HG02623 (cell line): Measurements from ENCODE around the gene TDP1.

Source experiments
- ATAC-seq: cut with Tn5 transposase; IDR thresholded peaks from one replicate; pipeline ENCODE4 v1.9.1; 2021; ENCODE audit warnings: moderate library complexity; ENCODE audit not compliant: unreplicated experiment

Gene TDP1

DNA sequence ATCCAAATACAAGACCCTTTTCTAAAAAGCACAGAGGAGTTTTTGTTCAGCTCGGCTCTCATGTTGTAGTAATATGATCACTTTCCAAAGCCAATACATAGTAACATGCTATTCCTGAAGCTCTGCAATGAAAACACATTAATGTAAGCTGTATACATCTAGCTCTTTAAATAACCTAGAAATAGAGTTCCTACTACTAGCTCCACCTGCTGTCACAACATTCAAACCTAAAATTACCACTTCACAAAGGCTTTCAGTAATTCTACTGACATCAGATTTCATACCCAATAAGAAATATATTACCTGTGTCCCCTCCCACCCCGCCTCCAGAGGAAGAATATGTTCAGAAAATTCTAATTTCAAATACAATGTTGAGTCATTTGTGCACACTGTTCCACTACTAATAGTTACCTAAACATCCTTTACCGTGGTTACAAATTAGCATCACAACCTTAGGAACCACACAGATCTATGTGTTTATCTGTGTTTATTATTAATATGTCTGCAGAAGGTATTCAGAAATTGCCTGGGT lies 19.0 kb upstream of the TDP1 start:
- no peak for ATAC-seq

DNA sequence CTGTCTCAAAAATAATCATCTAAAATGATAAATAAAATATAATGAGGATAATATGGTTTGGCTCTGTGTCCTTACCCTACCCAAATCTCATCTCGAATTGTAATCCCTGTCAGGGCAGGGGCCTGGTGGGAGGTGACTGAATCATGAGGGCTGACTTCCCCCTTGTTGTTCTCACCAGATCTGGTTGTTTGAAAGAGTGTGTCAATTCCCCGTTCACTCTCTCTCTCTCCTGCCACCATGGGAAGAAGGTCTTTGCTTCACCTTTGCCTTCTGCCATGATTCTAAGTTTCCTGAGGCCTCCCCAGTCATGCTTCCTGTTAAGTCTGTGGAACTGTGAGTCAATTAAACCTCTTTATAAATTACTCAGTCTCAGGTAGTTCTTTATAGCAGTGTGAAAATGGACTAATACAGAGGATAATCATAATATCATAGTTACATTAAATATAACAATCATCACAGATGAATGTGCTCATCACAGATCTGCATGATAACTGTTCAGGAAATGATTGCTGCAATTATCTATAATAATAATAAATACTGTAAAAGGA lies 13.8 kb upstream of the TDP1 start:
- no peak for ATAC-seq

DNA sequence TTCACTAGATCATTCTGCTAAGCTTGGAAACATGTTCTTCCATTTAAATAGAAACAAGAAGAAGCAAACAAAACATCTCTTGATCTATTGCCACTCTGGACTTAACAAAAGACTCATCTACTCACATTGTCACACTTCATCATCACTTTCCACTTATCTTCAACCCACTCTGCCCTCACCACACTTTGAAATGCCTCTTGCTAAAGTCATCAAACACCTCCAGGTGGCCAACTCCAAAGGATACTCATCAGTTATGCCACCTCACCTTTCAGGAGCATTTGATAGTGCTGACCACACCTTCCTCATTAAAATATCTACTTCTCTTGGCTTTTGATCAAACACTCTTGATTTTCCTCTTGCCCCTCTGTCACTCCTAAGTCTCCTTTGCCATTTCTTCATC lies 8.4 kb upstream of the TDP1 start:
- ATAC-seq = no peak

DNA sequence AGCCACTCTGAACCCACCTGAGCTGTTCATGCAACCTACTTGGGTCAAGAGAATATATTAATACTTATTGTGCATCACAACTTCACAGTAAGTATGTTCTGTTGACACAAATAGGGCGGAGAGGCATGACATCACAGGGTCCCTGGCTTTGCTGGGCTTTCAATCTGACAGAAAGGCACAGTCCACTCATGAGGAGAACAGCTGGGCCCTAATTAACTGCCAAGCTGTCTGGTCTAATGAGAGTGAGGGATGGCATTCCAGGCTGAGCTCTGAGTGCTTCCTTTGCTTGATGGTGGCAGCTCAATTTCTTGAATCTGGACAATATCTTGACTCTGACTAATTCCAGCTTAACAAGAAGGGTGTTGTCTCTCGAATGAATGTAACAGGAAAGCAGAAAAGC lies 3.2 kb upstream of the TDP1 start:
- no peak for ATAC-seq

DNA sequence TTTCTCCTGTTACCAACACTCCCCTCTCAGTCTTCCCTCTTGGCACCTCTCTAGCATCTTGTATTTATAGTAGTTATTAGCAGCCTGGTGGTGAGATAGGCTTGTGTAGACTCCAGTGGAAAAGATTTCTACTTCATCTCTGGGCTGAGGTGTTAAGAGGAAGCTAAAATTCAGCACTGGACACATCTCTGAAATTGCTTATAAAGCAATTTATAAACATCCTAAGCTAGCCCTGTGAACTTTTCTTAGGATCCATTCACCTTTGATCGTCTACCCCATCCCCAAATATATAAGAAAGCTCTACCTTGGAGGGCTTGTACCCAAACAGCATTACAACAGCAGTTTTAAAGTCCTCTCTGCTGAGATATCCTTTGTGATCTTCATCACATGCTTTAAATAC lies 2.1 kb upstream of the TDP1 start:
- ATAC-seq = no peak

DNA sequence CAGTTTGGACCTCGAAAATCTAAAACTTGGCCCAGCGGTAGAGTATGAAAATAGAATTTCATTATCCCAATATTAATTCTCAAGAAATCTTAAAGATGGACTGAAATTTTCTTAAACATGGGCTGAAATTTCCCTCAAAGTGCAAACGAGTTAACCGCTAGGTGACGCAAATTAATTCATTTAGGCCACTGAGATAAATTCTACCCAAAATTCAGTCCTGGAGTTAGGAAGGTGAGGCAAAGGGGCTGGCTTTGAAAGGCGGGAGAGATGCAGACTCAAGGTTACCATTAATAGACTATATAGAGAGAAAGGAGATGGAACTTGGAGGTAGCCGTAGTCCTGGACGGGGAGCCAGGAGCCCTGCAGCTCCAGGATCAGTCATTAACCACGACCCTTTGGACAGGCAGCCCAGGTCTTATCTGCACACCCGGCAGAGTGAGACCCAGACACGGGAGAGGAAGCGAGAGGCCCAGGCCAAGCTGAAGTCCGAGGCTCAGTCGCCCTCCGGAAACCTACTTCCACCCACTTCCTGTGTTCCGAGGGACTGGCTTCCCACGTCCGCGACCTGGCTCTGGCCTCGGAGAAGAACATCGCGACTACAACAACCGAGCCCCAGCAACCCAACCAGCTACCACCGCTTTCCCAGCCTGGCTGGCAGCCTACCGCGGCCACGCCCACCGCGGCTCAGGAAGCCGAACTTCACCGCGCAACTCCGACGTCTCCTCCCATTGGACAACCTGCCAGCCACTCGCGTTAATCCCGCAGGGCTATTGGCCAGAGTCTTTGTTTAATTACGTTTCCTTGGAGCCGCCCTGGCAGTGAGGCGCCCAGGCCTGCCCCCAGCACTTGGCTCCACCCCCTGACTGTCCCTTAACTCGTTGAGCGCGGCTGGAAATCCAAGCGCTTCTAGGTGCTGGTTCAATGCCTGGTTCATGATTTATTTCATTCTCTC lies 1.4 kb upstream of the TDP1 start, which contains the start of gene EFCAB11:
TSS of gene EFCAB11 (minus strand) at position 661 of the 952 bp plus-strand sequence. CDS start at position 591, 70 bp downstream.
- ATAC-seq = peak; percentile 85

DNA sequence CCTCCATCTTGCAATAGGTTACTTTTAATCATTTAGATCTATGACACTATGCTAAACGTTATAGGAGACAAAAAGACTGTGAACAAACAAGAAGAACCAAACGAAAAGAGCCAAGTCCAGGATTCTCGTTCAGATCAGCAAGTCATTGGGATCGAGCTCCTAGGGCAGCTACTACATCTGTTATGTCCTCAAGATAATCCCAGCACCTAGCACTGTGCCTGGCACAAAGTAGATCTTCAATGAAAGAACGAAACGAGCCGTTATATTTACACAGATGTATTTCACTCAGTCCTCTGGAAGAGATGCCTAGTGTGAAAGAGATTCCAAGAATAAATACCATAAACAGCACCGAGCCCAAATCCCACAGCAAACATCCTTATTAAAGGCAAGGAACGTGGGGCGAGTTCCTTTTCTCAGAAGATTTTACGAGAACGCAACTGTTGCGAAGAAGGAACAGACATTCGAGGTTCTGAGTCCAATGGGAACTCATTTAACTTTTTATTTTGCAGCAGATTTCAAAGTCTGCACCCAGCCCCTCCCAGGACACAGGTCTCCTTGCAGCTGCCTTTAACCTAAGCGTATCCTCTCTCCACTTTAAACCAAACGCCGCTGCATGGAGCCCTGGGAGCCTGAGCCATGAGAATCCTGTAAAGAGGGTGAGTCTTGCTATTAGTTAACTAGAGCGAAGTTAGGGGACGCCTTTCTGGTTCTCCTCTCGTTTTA lies 544 bp upstream of the TDP1 start:
- ATAC-seq = peak; percentile 6

DNA sequence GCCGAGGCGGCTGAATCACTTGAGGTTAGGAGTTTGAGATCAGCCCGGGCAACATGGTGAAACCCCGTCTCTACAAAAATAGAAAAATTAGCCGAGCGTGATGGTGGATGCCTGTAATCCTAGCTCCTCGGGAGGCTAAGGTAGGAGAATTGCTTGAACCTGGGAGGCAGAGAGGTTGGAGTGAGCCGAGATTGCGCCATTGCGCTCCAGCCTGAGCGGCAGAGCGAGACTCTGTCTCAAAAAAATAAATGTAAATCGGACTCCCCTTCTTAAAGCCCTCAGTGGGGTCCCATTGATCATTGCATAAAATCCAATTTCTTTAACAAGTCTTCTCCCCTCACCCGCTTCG lies 908 bp downstream of the TDP1 start:
- no peak for ATAC-seq

DNA sequence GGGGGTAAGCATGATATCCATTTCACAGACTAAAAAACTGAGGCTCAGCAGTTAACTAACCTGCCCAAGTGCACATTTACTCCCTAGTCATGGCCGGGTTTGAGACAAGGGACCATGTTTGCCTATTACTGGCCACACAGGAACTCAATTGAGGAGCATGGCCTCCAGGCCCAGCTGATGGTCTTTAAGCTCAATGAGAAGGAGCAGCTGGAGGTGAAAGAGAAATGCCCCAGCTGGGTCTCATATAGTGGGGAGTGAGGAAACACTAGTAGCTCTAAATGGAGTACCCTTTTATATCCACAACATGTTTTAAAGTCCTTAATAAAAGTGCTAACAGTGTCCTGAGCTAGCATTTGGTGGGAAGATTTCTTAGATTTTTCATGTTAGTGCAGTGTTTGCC lies 1.6 kb downstream of the TDP1 start:
- no peak for ATAC-seq

DNA sequence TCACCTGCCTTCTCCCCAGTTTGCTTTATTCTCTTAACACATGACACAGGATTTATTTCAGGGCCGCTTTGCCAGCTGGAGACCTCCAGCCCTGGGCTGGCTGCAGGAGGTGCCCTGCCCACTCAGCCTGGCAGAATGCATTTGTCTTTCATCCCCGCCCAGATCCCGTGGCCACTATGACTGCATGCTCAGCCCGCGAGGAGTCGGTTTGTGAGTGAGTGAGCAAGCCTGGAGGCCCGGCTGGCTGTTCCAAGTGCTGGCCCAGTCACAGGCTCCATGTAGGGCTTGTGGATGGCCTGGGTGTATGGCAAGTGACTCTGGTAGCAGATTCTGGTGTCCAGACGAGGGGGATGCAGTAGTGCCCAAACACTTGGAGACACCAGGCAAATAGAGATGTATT lies 2.1 kb downstream of the TDP1 start:
- ATAC-seq = no peak

DNA sequence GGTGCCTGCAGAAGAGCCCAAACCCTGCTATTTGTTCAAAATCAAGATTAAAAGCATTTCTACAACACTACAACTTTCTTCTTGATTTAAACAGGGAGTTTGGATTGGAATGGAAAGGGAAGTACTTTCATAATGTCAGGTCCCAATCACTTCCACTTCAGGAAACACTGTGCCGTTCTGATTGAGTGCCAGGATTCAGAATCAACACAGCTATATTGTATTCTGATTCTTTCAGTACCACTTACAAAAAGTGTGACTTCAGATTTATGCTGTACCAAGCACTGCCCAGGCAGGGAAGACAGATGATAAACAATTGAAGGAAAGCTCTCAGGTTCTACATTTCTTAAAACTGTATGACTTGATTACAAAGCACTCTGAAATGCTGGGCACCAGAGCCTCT lies 3.2 kb downstream of the TDP1 start:
- no peak for ATAC-seq

DNA sequence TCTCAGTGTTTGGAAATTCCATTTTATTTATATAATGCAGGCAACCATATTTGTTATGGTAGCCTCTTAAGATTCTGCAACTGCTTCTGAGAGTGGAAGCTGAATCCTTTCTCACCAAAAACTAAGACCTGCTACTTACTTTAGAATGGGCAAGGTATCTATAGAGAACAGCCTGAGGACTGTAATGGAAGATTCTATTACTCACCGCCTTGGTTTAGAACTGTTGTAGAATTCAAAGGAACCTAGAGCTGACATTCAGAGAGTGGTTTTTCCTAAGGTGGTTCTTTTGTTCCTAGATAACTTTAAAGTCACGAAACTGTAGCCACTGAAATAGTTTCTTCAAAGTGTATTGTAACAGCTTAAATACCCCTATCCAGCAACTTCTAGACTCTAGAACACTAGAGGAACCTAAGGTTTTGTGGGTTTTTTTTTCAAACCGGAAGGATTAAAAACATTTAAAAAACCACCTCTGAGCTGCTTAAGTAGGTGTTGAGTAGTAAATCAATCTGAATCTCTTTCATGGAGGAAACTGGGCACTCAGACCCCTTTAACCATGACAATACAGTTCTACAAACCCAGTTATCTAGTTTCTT lies 4.2 kb downstream of the TDP1 start:
- ATAC-seq = no peak

DNA sequence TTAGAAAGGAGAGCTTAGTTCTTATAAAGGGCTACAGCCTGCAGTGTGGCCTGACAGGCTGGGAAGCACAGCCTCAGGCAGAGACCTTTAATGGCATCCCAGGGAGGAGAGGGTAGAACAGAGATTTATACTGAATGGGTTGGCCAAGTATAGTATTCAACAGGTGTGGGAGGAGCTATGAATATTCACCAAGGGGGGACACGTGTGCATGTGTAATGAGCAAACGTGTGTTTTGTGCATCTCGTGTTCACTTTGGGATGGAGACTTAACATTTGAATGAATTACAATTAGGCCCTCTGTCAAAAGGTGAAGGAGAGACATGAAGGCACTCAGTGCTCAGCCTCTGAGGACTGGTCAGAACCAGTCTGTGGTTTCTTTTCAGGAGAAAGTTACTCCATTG lies 5.2 kb downstream of the TDP1 start:
- no peak for ATAC-seq

DNA sequence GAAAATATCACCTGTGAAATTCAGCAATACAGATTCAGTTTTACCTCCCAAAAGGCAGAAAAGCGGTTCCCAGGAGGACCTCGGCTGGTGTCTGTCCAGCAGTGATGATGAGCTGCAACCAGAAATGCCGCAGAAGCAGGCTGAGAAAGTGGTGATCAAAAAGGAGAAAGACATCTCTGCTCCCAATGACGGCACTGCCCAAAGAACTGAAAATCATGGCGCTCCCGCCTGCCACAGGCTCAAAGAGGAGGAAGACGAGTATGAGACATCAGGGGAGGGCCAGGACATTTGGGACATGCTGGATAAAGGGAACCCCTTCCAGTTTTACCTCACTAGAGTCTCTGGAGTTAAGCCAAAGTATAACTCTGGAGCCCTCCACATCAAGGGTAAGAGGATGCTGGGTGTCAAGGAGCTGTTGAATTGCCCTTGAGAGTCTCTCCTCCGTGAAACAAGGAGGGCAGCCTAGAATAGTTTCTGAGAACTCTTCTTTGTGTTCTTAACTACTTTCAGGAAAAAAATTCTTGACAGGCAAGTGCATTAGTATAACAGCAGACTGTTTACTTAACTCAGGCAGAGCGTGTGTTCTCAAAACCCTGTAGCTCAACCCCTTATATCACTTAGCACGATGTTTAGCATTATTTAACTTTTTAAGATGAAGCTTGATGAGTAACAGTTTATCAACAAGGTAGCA lies 7.7 kb downstream of the TDP1 start:
- no peak for ATAC-seq

DNA sequence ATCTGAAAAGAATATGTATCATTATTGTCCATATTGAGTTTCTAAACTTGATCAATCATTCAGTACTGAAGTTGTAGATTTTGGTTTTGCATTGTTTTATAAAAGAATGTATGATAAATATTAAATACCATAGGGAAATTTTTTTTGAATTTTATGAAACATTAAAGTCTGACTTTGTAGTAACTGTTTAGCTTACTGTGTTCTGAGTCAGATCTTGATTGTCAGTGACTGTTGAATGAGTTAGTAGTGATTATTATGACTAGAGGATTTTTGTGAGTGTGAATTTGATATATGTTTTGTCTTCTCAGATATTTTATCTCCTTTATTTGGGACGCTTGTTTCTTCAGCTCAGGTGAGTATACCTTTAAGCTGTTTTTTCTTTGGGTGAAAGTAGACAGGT lies 10.1 kb downstream of the TDP1 start:
- no peak for ATAC-seq

DNA sequence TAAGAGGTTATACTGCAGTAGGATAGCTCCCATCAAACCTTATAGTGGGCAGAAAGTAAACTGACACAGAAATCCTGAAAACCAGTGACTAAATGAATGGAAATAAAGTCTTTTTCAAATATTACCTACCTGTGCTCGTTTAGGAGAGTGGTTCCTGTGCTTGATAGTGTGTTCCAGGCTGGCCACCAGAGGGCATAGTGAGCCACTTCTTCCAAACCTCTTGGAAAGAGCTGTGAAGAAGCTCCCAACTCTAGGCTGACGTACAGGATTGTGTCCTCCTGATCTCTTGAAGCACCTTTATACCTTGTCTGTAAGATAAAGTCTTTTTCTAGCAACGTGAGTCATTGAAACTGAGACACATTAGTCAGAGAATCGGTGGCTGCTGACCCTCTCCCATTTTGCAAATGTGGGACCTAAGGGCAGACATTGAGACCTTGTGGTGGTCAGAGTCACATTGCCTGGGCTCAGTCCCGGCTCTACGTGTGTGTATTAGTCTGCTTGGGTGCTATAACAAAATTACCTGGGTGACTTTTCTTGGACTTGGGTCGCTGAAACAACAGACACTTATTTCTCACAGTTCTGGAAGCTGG lies 17.6 kb downstream of the TDP1 start:
- ATAC-seq = no peak

DNA sequence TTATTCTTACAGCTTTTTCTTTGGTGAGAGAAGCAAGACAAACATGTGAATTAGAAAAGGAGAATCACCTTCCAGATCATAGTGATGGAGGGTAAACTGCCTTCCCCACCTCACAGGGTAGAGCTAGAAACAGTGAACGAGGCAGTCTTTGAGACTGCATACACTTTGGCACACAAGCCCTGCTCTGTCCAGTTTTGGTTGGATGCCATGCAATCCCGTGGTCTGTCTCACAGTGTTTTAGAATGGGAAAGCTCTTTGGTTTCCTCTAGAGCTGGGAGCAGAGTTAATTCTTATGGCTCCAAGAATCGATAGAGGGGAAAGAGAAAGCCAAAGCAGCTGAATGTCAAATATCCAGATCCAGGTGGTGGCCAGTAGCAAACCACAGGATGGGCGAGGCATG lies 21.9 kb downstream of the TDP1 start:
- ATAC-seq = no peak

DNA sequence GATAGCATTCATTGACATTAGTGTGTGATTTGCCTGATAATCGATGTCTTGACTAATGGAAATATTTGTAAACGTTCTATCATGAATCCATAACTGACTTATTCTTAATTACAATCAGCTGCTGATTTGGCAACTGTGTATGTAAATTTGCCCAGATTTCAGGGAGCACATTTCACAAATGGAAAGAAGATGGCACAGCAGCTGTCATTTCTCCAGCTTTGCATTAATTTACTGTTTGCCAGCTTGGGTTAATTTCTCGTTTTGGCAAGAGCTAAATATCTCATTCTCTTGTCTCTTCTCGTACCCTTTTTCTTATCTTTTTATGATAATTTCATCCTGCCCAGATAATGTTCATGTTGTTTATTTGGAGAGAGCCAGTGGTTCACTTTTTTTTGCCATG lies 22.9 kb downstream of the TDP1 start:
- ATAC-seq = no peak

DNA sequence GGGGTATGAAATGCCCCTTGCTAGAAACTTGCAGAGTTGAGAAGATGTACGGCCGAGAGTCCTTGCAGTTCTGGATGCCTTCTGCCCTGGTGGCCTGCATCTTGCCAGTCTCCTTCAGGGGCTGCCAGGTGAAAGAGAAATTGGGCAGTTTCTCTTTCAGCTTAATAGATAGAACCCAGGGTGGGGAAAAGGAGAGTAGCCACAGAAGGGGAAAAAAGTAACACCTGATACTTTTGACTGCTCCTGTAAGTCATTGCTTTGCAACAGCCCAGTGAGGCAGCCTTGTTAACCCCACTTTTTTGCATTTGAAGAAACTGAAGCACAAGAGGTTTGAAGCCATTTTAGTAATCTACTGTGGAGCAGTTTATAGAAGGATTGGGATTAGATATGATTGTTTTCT lies 27.6 kb downstream of the TDP1 start:
- peak; percentile 68 for ATAC-seq

DNA sequence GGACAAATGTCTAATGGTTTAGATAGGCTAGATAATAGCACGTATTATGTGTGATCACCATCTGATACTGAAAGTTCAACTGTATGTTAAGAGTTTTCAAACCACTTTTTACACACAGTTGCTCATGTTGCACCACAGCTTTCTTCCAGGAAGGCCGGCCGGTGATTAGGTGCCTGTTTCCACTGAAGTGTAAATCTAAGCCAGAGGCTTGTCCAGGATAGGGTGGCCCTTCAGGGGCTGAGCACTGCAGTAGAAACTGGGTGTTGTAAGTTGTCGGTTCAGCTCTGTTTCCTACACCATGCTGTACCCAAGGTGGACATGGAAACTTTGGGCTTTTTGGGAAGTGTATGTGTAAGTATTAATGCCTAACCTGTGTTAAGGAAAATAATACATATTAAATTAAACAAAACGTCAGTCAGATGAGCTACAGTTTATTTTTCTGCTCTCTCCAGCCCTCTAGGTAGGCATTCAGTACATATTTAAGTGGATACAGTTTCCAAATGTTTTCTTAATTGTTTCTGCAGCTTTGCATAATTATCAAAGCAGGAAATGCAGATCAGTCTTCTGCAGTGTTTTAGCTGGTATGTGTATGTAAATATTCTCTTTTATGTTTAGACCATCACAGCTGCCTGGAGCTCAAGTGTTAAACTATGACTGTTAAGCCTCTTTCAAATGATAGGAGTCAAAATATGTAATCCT lies 30.9 kb downstream of the TDP1 start:
- ATAC-seq = no peak
